Epithelial cell of esophagus (primary cell): ENCODE data around the gene APOBEC3A.
A peak's percentile ranks its signal among the peaks of the same experiment; 100 is the strongest.
"Not testable (repeated sequence)": the region's sequence is repeated elsewhere in the genome, so short reads cannot be mapped to it uniquely, and the experiment has no call there.

Experiments
- DNase-seq: peaks from one replicate; pipeline ENCODE4 v3.0.0; 2010; ENCODE audit warnings: low read depth
- H3K4me3 ChIP-seq: 2 replicates; pipeline ENCODE4 v1.5.1; 2011; ENCODE audit warnings: mild to moderate bottlenecking, low read length, control low read depth
- CTCF ChIP-seq: IDR thresholded peaks from 2 replicates; pipeline ENCODE4 v1.5.1; 2011; ENCODE audit warnings: low read depth, mild to moderate bottlenecking, low read length, control low read depth, inconsistent platforms; ENCODE audit not compliant: insufficient read depth; ENCODE audit errors: missing control alignments

The APOBEC3A gene

GRCh38 chr22:38989466-38989865 is 32.1 kb downstream of the APOBEC3A start:
- no peak for DNase-seq
- no peak overlapping the region for H3K4me3 ChIP-seq
- TF ChIP-seq CTCF = no peak

GRCh38 chr22:38992871-38993371 is 35.5 kb downstream of the APOBEC3A start:
- not testable (repeated sequence) for DNase-seq, H3K4me3 ChIP-seq

- TF ChIP-seq CTCF = no peak
- no peak overlapping the region for H3K4me3 ChIP-seq
- DNase-seq = no peak
Measured at GRCh38 chr22:38996105-38996504, 38.7 kb downstream of the APOBEC3A start.

- DNase-seq = no peak
- no peak overlapping the region for H3K4me3 ChIP-seq
- TF ChIP-seq CTCF = no peak
Measured at GRCh38 chr22:38997518-38997917, 40.1 kb downstream of the APOBEC3A start.

GRCh38 chr22:39003165-39003638 is 45.8 kb downstream of the APOBEC3A start:
- no peak overlapping the region for H3K4me3 ChIP-seq
- DNase-seq = peak; percentile 84
- peak; percentile 73 for TF ChIP-seq CTCF

- H3K4me3 ChIP-seq = no peak overlapping the region
- DNase-seq = no peak
- TF ChIP-seq CTCF = no peak
Measured at GRCh38 chr22:39007177-39007576, 49.8 kb downstream of the APOBEC3A start.

GRCh38 chr22:39008271-39008850 is 51.0 kb downstream of the APOBEC3A start:
- H3K4me3 ChIP-seq, DNase-seq: not testable (repeated sequence)

- H3K4me3 ChIP-seq = no peak overlapping the region
- no peak for TF ChIP-seq CTCF
- DNase-seq = no peak
Measured at GRCh38 chr22:39010946-39011345, 53.5 kb downstream of the APOBEC3A start.
